ENCODE measurements around the gene SOX15. TPM values are rescaled to one million over a fixed set of nuclear protein-coding genes. Genes with fewer than 3 reads are reported as not detected.

SOX15 gene
- total and polyA plus RNA-seq, 10 of the 15 experiments (the other 5 are each of a cell fraction or from before 2014, with no cell fraction given), result 0.06 to 0.53 (median 0.16) TPM; not detected in 2

- Histone ChIP-seq H3K4me3 (no peak overlapping the region), H3K4me1 (ENCODE audit: control insufficient read depth, insufficient read depth, low read length) (peaks cover 29% of the 10 kb centered on the region)
- POLR2A ChIA-PET, result no interaction called here
These were observed 39.5 kb downstream of the SOX15 start for GRCh38 chr17:7550344-7550743.

DNA sequence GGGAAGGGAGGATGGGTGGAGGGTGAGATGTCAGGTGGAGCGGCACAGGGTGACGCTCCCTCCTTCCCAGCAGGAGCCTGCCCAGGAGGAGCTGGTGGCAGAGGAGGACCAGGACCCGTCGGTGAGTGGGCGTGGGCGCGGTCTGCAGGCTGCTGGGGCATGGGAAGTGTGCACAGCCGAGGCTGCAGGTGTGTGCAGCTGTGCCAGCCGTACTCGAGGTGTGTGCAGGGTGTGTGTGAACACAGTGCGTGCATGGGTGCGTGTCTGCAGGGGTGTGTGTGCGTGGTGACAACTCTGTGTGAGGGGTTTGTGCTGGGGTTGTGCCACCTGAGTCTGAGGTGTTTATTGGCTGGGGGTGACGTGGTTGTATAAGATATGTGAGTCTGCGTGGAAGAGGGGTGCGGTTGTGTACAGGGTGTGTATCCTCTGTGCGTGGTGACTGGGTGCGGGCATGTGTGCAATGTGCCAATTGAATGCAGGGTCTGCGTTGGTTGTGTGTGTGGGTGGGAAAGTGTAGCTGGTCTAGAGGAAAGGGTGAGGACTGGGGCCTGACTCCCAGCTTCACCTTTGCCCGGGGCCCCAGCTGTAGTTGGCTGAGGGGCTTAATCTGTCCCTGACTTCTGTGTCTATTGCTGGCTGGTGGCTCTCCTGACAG, 40.4 kb downstream of the SOX15 start:
- peak overlapping the region; percentile 60 for H2AFZ ChIP-seq (ENCODE audit: control insufficient read depth, low read depth, low read length)
- H3K9ac ChIP-seq (ENCODE audit: control insufficient read depth, insufficient read depth, low read length), result peak overlapping the region; percentile 27; the same call in 1 of the 2 replicates
- no peaks in the 10 kb centered on the region for H3K36me3 ChIP-seq (ENCODE audit: control insufficient read depth in 2 of 2, insufficient read depth in 2 of 2, low read length in 1 of 2)
- H4K20me1 ChIP-seq (ENCODE audit: control insufficient read depth, insufficient read depth), result no peaks in the 10 kb centered on the region
- no peak overlapping the region for H3K27ac ChIP-seq (ENCODE audit: control insufficient read depth, insufficient read depth)
- H3K79me2 ChIP-seq (ENCODE audit: control insufficient read depth, insufficient read depth, low read length), result no peaks in the 10 kb centered on the region
- FAIRE-seq (no peak), ATAC-seq (peak; percentile 26), DNase-seq (ENCODE audit: low read depth, low spot score) (no peak)
- no peaks in the 10 kb centered on the region; a peak in 1 of 4 replicates for H3K27me3 ChIP-seq (replicated peaks in 1 of 2; ENCODE audit: control insufficient read depth in 2 of 2, insufficient read depth in 2 of 2, low read length in 1 of 2)
- ChIA-PET RAD21 (ENCODE audit: unreplicated experiment) (interaction anchor here (0.7 kb wide), 1 partner anchor 155 kb away, joined by 3 read pairs; the partner anchor contains the start of gene PLSCR3), SMC1A (ENCODE audit: uncharacterized antibody, unreplicated experiment) (interaction anchor here (1.1 to 2.3 kb wide), 2 partner anchors 11 to 26 kb away, joined by 3 to 7 read pairs; no protein-coding TSS in a partner anchor), POLR2A (no interaction called here), CTCF (interaction anchor here (0.6 to 2.3 kb wide), 3 partner anchors 11 to 35 kb away, joined by 3 to 14 read pairs (median 5); no protein-coding TSS in a partner anchor)
- in situ Hi-C loops (cut with MboI) (loop anchor here (25.0 kb wide), 1 partner anchor 512 kb away; the partner anchor contains the start of genes SLC16A11 and SLC16A13), intact Hi-C loops (cut with micrococcal nuclease; ENCODE audit: unreplicated experiment) (no loop called here)
- H3K4me1 ChIP-seq (ENCODE audit: control insufficient read depth, insufficient read depth, low read length), result peaks cover 29% of the 10 kb centered on the region
- H3K9me3 ChIP-seq (replicated peaks; ENCODE audit: control insufficient read depth, insufficient read depth, low read length), result no peaks in the 10 kb centered on the region
- 34% methylated on average over 20 of the region's 20 CpGs for WGBS (ENCODE audit: insufficient coverage, insufficient replicate concordance, low lambda C conversion rate, missing lambda C conversion rate)
- H3K4me3 ChIP-seq, result peak overlapping the region; percentile 70
- H3K4me2 ChIP-seq (ENCODE audit: control insufficient read depth, insufficient read depth), result peak overlapping the region; percentile 97
- BruUV-seq (replicated peaks), result no TSS peak
- TF ChIP-seq NBN (IDR thresholded peaks at IDR 0.05) (no peak), TCF7 (IDR thresholded peaks at IDR 0.05; ENCODE audit: borderline replicate concordance) (no peak), TCF12 (IDR thresholded peaks at IDR 0.05; ENCODE audit: low read depth, low read length) (0 out of 2 replicates have a peak, but pooled peaks have one; percentile 15), CBX5 (IDR thresholded peaks at IDR 0.05; ENCODE audit: low read depth) (no peak), CBX3 (IDR thresholded peaks at IDR 0.05; ENCODE audit: borderline replicate concordance, low read depth) (no peak), BMI1 (IDR thresholded peaks at IDR 0.05; ENCODE audit: borderline replicate concordance) (no peak), SMARCA5 (IDR thresholded peaks at IDR 0.05) (no peak), POLR2AphosphoS5 (IDR thresholded peaks at IDR 0.05; ENCODE audit: low read length) (no peak), ZNF384 (IDR thresholded peaks at IDR 0.05; ENCODE audit: borderline replicate concordance, low read depth, low read length) (no peak), BCL11A (IDR thresholded peaks at IDR 0.05; ENCODE audit: low read depth, low read length) (no peak), PAX8 (IDR thresholded peaks at IDR 0.05) (no peak), ETV6 (conservative IDR thresholded peaks at IDR 0.05 in 1 of 2, IDR thresholded peaks at IDR 0.05 in 1 of 2; ENCODE audit: borderline replicate concordance in 1 of 2, low read depth in 1 of 2) (no peak), ATF2 (IDR thresholded peaks at IDR 0.05; ENCODE audit: low read length) (no peak), HDGF (IDR thresholded peaks at IDR 0.05) (peak; percentile 86; the same call in 1 of the 2 replicates), RFX5 (IDR thresholded peaks at IDR 0.05; ENCODE audit: low read depth, low read length) (no peak), IKZF2 (IDR thresholded peaks at IDR 0.05) (no peak), CHD4 (IDR thresholded peaks at IDR 0.05) (no peak)

More at GRCh38 chr17:7550344-7550743, 39.5 kb downstream of the SOX15 start:
- DNase-seq (ENCODE audit: low read depth, low spot score), result no peak
- FAIRE-seq, result no peak
- RAD21 ChIA-PET (ENCODE audit: unreplicated experiment), result no interaction called here
- 62% methylated on average over 6 of the region's 6 CpGs for WGBS (ENCODE audit: insufficient coverage, insufficient replicate concordance, low lambda C conversion rate, missing lambda C conversion rate)
- no TSS peak for BruUV-seq (replicated peaks)
- in situ Hi-C loops (cut with MboI), result loop anchor here (25.0 kb wide), 1 partner anchor 513 kb away; the partner anchor contains the start of genes SLC16A11 and SLC16A13
- H3K4me2 ChIP-seq (ENCODE audit: control insufficient read depth, insufficient read depth), result no peak overlapping the region
- no peak overlapping the region for H3K9ac ChIP-seq (ENCODE audit: control insufficient read depth, insufficient read depth, low read length)
- no peaks in the 10 kb centered on the region; a peak in 1 of 4 replicates for H3K27me3 ChIP-seq (replicated peaks in 1 of 2; ENCODE audit: control insufficient read depth in 2 of 2, insufficient read depth in 2 of 2, low read length in 1 of 2)
- H3K79me2 ChIP-seq (ENCODE audit: control insufficient read depth, insufficient read depth, low read length), result no peaks in the 10 kb centered on the region
- TF ChIP-seq POLR2AphosphoS5 (IDR thresholded peaks at IDR 0.05; ENCODE audit: low read length), result no peak
- no peak overlapping the region for H3K27ac ChIP-seq (ENCODE audit: control insufficient read depth, insufficient read depth)
- intact Hi-C loops (cut with micrococcal nuclease; ENCODE audit: unreplicated experiment), result no loop called here
- no peak overlapping the region for H2AFZ ChIP-seq (ENCODE audit: control insufficient read depth, low read depth, low read length)
- no peaks in the 10 kb centered on the region for H4K20me1 ChIP-seq (ENCODE audit: control insufficient read depth, insufficient read depth)
- CTCF ChIA-PET, result interaction anchor here (0.6 to 2.3 kb wide), 3 partner anchors 10 to 36 kb away, joined by 3 to 14 read pairs (median 5); no protein-coding TSS in a partner anchor
- no peaks in the 10 kb centered on the region for H3K36me3 ChIP-seq (ENCODE audit: control insufficient read depth in 2 of 2, insufficient read depth in 2 of 2, low read length in 1 of 2)
- no peak for ATAC-seq
- SMC1A ChIA-PET (ENCODE audit: uncharacterized antibody, unreplicated experiment), result interaction anchor here (1.1 to 2.3 kb wide), 2 partner anchors 10 to 27 kb away, joined by 3 to 7 read pairs; no protein-coding TSS in a partner anchor
- H3K9me3 ChIP-seq (replicated peaks; ENCODE audit: control insufficient read depth, insufficient read depth, low read length), result no peaks in the 10 kb centered on the region
